ENCODE results near the gene CLCN2.

The CLCN2 gene

GRCh38 chr3:184325269-184325668 lies 36.1 kb downstream of the CLCN2 start:
- DNase-seq (ENCODE audit: low read depth) = no peak

GRCh38 chr3:184323696-184324095 lies 37.7 kb downstream of the CLCN2 start:
- no peak for DNase-seq (ENCODE audit: low read depth)

GRCh38 chr3:184322731-184323487 lies 38.5 kb downstream of the CLCN2 start:
- DNase-seq (ENCODE audit: low read depth) = no peak

GRCh38 chr3:184321666-184322065 lies 39.7 kb downstream of the CLCN2 start:
- DNase-seq (ENCODE audit: low read depth) = no peak

GRCh38 chr3:184320104-184320445 lies 41.3 kb downstream of the CLCN2 start:
- DNase-seq (ENCODE audit: low read depth) = peak; percentile 98

- no peak for DNase-seq (ENCODE audit: low read depth)
Measured at GRCh38 chr3:184317201-184317600, 44.2 kb downstream of the CLCN2 start.

GRCh38 chr3:184316792-184317191 lies 44.6 kb downstream of the CLCN2 start:
- DNase-seq (ENCODE audit: low read depth) = no peak

GRCh38 chr3:184315871-184316661 lies 45.3 kb downstream of the CLCN2 start:
- DNase-seq (ENCODE audit: low read depth) = no peak

GRCh38 chr3:184315543-184315867 lies 45.9 kb downstream of the CLCN2 start:
- DNase-seq (ENCODE audit: low read depth) = no peak

GRCh38 chr3:184314700-184315542 lies 46.5 kb downstream of the CLCN2 start:
- DNase-seq (ENCODE audit: low read depth) = peak; percentile 82

- DNase-seq (ENCODE audit: low read depth) = peak; percentile 95
Measured at GRCh38 chr3:184314363-184314699, 47.1 kb downstream of the CLCN2 start, which contains the start of gene EIF4G1. TSS of gene EIF4G1 (plus strand) at chr3:184314606. CDS start at chr3:184315797, 1,191 bp downstream.

GRCh38 chr3:184311633-184312032 lies 49.8 kb downstream of the CLCN2 start:
- DNase-seq (ENCODE audit: low read depth) = no peak

GRCh38 chr3:184308744-184309143 lies 52.7 kb downstream of the CLCN2 start:
- no peak for DNase-seq (ENCODE audit: low read depth)

GRCh38 chr3:184307915-184308314 lies 53.5 kb downstream of the CLCN2 start:
- no peak for DNase-seq (ENCODE audit: low read depth)

- no peak for DNase-seq (ENCODE audit: low read depth)
Measured at GRCh38 chr3:184306341-184306972, 54.9 kb downstream of the CLCN2 start.

- no peak for DNase-seq (ENCODE audit: low read depth)
Measured at GRCh38 chr3:184305577-184305976, 55.8 kb downstream of the CLCN2 start.

- DNase-seq (ENCODE audit: low read depth) = peak; percentile 67
Measured at GRCh38 chr3:184300378-184300720, 61.1 kb downstream of the CLCN2 start.

GRCh38 chr3:184299488-184300377 lies 61.7 kb downstream of the CLCN2 start:
- peak; percentile 76 for DNase-seq (ENCODE audit: low read depth)

- DNase-seq (ENCODE audit: low read depth) = peak; percentile 97
Measured at GRCh38 chr3:184298759-184299487, 62.5 kb downstream of the CLCN2 start, which contains the start of gene PSMD2. TSS of gene PSMD2 (plus strand) at chr3:184299241. CDS start at chr3:184299267, 26 bp downstream.

- no peak for DNase-seq (ENCODE audit: low read depth)
Measured at GRCh38 chr3:184296616-184297015, 64.8 kb downstream of the CLCN2 start.

Measured in iris pigment epithelial cell (primary cell).